Right renal cortex interstitium (tissue), 3 donors: Measurements from ENCODE around the gene SNX9. TPM values are rescaled to one million over a fixed set of nuclear protein-coding genes. Genes with fewer than 3 reads are reported as not detected.
"Not testable (repeated sequence)": the region's sequence is repeated elsewhere in the genome, so short reads cannot be mapped to it uniquely, and the experiment has no call there.

Experiments used
- DNase-seq, 3 donors: peaks; one replicate each; pipeline ENCODE4 v3.0.0-alpha.2; 2013; ENCODE audit warnings: low read depth in 3 of 3, low spot score in 2 of 3
- polyA plus RNA-seq, 3 donors: library from polyadenylated mRNA; unstranded; fragments of 120-200 nt; gene quantifications; one replicate each; pipeline ENCODE4 v1.2.1, GENCODE V29; 2013; ENCODE audit not compliant: insufficient read length in 3 of 3

The SNX9 gene
- polyA plus RNA-seq, 3 donors: 43.1 to 44.8 (median 43.2) TPM

DNA sequence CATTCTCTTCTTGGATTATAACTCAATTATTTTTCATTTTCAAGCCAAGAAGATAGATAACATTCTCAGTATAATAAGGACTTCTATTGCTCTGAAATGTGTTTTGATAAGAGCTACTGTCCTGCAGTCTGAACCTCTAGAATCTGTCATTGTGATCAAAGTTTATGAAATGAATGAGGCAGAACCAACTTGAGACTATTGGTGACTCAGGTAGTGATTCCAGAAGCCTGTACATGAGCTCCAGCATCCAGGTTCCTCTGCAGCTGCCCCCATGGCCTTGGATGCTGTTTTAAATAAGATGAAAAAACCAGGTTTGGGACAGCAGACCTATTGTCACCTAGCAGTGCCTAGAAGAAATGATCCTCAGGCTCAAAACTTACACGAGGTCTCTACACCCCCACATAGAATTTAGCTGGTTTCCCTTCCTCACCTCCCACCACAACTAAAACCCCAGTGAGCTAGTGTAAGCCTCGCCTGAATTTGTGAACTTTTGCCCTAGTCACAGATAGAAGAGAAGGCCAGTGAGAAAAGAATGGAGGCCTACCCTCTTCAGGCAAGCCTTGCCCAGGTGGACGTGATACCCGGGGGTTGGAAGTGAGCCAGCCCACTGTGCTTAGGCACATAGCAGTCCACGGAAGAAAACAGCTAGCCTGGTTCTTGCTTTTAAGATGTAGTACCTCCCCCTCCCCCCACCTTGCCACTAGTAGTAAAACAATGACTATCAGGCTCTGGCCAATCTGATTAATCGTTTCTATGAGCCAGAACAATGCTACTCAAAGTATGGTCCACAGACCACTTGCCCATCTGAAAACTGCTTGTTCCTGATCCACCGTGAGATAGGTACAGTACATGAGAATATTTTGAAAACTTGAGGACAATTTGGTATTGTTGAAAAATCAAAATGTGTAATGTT lies 85.6 kb downstream of the SNX9 start:
- no peak for DNase-seq

DNA sequence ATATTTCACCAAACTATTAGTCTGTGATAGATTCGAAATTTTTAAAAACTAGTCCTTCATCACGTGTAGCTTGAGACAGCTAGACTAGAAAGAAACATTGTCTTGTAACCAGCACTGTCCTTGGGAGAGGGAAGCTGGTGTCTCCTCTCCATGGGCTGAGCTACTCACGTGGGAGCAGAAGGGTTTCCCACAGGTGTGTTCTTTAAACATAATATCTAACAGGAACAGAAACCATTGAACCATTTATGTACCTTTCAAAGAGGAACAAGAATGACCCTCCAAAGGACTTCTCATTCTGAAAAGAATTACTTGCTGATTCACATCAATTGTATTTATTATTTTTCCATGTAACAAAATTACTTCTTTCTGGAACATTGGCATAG lies 86.2 kb downstream of the SNX9 start:
- DNase-seq: no peak

DNA sequence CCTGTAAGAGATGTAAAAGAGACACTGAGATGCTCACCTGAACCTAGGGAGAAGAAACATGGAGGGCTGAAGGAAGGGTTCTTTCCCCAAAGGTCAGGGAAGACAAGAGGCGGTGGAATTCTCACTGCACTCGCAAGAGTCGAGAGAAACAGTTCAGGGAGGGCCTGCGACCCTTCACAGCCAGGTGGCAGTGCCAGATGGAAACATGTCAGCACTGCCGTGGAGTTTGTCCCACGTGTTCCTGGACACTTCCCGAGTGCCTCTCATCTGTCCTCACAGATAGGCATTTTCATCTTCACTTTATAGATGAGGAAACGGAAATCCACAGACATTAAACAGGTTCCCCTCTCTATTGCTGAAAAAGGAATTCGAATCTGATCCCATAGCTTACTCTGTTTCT lies 88.2 kb downstream of the SNX9 start:
- no peak for DNase-seq

DNA sequence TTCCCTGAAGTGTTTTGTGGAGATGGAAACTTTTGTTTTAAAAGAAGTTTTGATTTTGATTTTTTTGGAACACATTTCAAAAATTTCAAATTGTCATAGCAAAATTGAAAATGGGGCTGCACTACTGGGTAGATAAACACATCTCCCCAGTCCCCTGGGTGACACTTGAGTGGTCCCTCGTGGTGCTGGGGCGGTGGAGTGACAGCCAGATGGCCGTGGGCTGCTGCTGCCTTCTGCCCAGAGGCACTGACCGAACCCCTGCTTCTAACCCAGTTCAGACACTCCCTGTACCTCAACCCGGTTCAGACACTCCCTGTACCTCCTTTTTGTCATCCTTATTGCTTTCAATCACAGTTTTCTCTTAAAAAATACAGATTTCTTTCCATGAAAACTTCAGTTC lies 88.7 kb downstream of the SNX9 start:
- DNase-seq: no peak

DNA sequence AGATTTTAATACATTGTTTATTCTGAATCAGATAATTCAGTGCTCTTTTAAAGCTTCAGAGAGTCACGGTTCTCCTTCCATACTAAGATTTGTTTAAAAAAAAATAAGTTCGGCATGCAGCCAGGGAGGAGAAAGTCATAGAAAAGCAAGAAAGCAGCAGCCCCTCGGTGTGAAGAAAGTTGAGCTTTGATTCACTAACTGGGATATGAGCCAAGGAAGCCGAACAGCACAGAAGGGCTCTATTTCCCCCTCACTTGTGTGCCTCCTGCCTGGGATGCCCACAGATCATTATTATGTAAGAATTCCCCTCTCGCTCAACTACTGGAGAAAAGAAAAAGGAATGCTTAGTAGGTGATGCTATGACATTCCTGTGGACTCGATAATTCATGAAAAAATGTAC lies 89.3 kb downstream of the SNX9 start:
- no peak for DNase-seq

DNA sequence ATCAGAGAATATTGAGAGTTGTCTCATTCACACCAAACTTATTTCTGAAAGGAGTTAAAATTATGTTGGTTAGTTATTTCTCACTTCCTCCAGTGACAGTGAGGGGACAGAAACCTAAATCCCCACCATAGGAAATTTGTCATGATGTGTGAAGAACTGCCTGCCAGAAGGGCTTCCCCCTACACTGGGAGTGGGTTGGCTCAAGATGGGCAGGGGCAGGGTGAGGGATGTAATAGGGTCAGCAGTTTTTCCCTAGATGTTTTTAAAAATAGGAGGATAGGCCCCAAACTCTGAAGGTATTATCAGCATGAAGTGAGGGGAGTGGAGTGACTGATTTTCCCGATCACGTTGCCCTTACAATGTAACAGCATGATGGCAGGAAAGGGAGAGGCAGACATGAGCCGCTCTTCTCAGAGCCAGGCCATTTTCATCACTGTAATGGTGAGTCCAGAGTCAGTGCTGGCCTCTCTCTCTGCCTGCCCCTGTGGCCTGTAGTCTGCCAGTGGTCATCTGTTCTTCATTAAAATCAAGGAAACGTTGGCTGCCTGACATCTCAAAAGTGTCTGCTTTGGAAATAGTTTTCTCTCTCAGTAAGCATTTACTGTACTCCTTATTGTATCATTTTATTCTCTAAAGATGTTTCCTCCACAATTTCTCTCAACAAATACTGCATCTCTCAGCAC lies 98.8 kb downstream of the SNX9 start:
- no peak for DNase-seq

DNA sequence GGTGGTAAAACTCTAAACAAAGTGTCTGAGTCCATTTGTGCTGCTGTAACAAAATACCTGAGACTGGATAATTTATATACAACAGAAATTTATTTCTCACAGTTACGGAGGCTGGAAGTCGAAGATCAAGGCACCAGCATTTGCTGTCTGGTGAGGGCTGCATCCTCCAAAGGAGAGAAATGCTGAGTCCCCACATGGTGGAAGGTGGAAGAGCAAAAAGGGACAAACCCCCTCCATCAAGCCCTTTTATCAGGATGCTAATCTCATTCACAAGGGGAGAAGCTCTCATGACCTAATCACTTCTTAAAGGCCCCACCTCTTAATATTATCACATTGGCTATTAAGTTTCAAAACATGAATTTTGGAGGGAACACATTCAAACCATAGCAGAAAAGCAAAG lies 102.7 kb downstream of the SNX9 start:
- DNase-seq: no peak

DNA sequence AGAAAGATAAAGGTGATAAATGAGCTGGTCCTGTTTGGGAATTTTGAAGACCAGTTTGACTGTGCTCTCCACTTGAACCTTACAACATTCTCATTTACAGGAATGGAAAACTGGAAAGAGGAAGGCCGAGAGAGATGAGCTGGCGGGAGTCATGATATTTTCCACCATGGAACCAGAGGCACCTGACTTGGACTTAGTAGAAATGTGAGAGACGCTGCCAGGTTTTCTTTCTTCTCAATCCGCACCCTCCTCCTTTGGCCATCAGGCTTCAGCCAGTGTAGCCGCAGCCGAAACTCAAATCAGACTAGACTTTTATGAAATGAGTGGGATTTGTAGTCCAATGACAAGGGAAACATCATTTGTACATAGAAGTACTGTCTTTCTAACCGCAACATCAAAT lies 104.0 kb downstream of the SNX9 start:
- DNase-seq: no peak

DNA sequence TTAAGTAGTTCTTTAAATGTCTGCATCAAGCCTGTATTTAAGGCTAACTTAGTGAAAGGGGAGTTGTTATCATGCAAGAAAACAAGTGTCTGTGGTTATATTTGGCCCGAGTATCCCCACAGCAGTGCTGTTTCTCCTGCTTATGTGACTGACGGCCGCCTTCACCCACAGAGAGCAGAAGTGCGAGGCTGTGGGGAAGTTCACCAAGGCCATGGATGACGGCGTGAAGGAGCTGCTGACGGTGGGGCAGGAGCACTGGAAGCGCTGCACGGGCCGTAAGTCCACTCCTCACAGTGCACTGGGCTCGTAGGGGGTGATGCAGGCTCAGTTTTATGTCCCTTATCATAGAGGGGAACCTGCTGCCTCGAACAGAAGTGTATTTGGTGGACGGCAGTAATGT lies 105.4 kb downstream of the SNX9 start:
- DNase-seq: no peak

DNA sequence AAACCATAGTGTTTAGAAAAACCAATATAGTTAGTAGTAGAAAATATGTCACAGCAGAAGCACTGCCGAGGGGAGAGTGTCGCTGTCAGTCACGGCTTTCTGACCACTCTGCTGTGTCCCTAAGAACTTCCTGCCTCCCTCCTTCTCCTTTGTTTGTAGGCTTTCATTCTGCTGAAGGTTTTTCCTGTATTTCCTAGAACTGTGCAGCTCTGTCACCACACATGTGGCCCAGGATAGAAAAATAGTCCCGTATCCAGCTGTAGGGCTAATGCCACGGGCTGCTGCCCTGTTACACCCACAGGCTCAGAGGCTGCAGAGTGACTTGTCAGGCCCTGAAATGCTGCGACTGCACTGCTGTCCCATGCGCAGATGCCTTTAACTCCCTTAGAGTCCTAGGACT lies 106.0 kb downstream of the SNX9 start:
- no peak for DNase-seq

DNA sequence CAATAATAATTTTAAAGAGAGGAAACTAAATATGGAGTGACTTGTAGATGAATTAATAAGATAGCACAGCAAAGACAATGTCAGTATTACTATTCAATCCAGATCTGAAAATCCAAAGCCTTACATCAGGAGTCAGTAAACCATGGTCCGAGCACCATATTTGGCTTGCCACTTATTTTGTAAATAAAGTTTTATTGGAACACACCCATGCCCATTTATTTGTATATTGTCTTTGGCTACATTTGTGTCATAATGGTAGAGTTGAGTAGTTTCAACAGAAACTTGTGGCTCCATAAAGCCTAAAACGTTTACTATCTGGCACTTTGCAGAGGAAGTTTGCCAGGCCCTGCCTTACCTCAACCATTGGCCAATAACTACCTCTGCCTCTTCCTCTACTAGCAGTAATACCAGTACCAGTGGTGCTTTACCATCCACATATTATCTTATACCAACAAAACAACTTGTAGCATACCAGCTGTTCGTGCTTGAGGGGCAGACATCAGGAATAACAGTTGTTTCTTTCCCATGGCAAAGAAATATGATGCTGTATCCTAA lies 106.8 kb downstream of the SNX9 start:
- DNase-seq: no peak

DNA sequence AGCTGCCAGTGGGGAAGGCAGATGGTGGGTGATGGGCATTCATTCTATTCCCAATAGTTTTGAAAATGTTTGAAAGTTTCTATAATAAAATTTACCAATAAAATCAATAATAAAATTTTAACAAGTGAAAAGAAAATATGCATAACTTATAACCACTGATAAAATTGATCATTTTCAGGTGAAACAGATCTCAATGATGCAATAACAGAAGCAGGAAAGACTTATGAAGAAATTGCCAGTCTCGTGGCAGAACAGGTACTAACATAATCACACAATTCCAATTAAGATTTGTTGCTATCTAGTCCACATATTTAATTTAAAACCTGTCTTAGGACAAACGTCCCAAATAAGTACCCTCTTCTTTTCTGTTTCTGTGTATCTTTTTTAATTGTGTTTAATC lies 112.7 kb downstream of the SNX9 start:
- DNase-seq: no peak

DNA sequence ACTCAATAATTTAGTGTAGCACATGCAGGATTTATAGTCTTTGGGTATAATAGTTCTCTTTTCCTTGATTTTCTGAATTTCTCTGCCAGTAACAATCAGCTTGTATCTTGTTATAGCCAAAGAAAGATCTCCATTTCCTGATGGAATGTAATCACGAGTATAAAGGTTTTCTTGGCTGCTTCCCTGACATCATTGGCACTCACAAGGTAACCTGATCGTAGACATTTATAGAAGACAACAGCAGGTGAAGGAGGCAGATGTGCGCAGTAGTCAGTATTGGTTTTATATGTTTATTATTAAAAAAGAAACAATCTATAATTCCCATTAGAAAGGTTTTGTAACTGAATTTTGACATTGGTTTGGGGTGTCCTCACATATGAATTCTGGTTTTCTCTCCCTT lies 114.3 kb downstream of the SNX9 start:
- no peak for DNase-seq

DNA sequence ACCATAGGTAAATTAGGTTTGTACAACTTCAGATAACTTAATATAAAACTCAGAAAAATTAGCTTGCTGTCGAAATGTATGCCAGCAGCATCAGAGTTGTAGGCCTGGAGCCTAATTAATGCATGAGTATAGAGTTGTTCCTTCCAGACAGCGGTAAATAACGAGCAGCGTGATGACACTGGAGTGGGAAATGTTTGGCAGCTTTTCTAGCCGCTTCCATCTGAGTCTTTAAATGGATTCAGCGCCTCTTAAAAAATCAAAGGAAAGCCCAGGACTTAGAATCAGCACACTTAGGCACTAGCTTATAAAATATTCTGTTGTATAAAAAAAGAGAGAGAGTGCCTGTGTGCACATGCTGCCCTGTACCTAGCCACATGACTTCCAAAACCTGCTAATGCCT lies 114.9 kb downstream of the SNX9 start:
- DNase-seq: no peak

DNA sequence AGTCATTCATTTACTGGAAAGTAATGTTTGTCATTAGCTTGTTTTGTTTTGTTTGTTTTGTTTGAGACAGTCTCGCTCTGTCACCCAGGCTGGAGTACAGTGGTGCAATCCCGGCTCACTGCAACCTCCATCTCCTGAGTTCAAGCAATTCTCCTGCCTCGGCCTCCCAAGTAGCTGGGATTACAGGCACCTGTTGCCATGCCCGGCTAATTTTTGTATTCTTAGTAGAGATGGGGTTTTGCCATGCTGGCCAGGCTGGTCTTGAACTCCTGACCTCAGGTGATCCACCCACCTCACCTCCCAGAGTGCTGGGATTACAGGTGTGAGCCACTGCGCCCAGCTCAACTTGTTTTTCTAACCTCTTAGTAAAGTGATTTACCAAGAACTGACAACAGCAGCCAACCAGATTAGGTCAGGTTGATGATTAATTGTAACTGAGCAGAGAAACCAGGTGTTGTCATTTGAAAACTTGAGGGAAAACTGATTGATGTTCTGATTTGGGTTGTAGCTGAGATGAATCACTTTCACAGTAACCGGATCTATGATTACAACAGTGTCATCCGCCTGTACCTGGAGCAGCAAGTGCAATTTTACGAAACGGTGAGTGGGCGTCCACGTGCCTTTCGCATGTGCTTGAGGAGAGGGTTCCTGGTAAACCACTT lies 117.5 kb downstream of the SNX9 start:
- not testable (repeated sequence) for DNase-seq

DNA sequence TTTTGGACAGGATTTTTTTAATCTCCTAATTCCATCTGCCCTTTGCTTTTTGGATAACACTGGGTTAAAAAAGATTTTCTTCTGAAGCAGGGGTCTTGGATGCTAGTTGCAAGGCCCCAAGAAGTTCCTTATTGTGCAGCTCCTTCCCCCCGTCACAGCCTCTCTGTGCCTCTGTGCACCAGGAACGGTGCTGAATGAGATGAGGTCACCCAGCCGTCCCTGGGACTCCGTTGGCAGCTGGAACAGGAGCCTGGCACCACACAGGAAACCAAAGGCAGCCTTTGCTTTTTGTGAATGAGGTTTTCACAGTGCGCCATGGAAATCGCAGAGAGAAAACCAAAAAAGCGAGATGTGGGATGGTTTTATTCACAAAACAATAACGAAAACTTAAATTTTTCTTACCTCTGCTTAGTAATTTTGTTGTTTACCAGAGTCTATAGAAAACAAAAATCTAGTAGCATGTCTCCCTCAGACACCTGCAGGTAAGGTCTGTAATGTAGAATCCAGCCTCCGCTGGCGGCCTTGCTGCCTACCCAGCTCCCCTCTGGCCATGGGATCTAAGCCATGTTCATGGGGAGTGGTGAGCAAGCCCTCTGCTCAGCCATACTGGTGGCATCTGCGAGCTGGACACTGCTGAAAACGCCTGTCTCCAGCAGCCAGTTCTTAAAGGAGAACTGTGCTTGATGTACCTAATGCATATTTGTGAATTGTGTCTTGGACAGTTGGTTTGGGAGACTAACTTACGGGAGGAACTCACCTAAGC lies 118.2 kb downstream of the SNX9 start:
- DNase-seq: no peak

DNA sequence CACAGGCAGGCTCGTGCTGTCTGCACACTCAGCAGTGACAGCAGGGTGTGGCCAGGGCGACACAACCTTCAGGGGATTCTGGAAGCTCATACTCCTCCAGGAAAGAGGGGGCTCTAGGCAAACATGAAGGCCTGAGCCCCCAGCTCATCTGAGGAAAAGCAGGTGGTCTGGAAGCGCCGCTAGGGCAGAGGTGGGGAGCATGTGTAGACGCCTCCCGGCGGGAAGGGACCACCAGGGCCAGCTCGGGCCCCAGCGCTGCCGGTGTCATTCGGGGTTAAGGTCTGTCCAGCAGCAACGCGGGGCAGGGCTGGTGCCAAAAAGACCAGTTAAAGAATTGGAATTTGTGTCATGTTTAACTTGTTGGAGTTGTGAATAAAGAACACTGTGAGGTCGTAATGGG lies 119.3 kb downstream of the SNX9 start:
- DNase-seq: no peak

DNA sequence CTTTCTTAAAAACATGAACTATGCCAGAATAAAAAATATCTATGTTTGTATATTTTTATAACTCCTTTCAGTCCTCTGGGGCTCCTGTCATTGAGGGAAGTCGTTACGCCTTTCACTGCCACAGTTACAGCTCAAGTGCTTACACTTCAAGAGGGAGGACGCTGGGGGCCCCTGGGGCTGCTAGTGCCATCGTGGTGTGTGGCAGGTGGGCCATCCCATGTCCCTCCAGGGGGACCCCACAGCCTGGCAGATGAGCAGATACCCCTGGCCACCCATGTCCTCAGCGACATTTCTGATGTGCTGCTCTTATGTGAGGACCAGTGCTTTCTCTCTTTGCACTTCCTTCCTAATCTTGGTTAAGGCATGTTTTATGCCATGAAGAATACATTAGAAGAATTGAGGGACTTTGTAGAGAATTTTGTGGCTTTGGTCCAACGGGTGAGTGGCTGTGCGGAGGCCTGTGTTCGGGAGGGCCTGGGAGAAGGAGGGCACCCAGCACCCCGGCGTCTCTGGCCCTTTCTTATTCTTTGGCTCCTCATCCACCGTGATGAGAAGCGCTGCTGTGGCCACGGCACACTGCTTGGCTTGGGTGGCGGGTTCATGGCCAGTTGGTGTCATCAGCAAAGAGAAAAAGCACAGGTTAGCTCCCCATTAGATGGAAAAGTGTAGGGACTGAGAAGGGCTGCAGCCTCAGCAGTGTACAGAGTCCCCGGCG lies 120.4 kb downstream of the SNX9 start:
- no peak for DNase-seq

DNA sequence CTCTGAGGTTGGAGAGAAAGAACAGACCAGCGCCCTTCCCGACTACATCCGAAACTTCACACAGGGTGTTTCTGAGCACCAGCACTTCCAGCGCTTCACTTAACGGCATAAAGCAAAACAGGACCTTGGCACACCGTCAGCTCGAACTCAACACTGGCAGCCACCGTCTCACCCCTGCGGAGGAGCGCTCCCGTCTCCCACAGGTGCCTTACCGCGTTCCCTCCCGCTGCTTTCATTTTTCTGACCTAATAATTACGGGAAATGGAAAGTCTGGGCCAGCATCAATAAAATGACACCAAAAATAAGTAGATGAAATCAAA lies 120.9 kb downstream of the SNX9 start:
- DNase-seq: no peak
